Keratinocyte (primary cell): ENCODE data around the gene ZNF107.

Experiments used
- CTCF ChIP-seq, 3 experiments: IDR thresholded peaks in 1 of 3; conservative IDR thresholded peaks in 1 of 3; optimal IDR thresholded peaks in 1 of 3; 2 replicates in 2 of 3; 3 replicates in 1 of 3; pipeline versions ENCODE3 to v1.5.1; 2011; ENCODE audit warnings: low read length in 3 of 3, mild to moderate bottlenecking in 3 of 3, moderate library complexity in 2 of 3, control low read depth in 1 of 3, inconsistent platforms in 1 of 3; ENCODE audit not compliant: insufficient read depth in 2 of 3; ENCODE audit errors: extremely low read depth in 1 of 3
- EZH2 ChIP-seq: IDR thresholded peaks from one replicate; pipeline ENCODE4 v1.6.1; 2012; ENCODE audit warnings: inconsistent platforms, mild to moderate bottlenecking, low read length, moderate library complexity

- no peak for TF ChIP-seq CTCF (optimal IDR thresholded peaks at IDR 0.05 in 1 of 3, IDR thresholded peaks at IDR 0.05 in 1 of 3, conservative IDR thresholded peaks at IDR 0.05 in 1 of 3; ENCODE audit: extremely low read depth in 1 of 3, insufficient read depth in 2 of 3, low read length in 3 of 3)
- no peak for TF ChIP-seq EZH2
Observed at GRCh38 chr7:64634406-64635062, 31.4 kb upstream of the ZNF107 start.
